ENCODE measurements around the gene SEC16A.

Gene SEC16A

DNA sequence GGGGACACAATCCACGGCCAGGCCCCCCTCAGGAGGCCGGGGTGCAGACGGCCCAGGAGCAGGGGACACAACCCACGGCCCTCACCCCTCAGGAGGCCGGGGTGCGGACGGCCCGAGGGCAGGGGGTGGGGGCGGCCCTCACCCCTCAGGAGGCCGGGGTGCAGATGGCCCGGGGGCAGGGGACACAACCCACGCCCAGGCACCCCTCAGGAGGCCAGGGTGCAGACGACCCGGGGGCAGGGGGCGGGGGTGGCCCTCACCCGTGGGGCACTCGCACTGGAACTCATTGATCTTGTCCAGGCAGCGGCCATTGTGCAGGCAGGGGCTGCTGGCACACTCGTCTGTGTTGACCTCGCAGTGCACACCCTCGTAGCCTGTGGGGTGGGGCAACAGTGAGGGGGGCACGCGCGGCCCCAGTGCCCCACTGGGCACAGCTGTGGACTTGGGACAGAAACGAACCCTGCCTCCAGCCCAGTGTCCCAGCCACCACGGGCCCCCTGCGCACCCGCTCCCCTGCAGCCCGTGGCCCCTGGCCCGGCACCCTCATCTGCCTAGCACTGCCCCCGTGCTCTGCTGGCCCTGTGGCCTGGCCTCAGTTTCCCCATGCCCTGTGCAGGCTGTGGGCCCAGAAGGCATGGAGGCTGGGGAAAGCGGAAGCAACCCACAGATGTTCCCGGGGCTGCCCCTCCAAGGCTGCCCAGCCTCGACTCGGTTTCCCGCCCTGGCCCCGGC lies 34.3 kb upstream of the SEC16A start:
- H3K79me2 ChIP-seq (ENCODE audit: control insufficient read depth, insufficient read depth, low read length, unreplicated experiment) = no peaks in the 10 kb centered on the region
- no peak overlapping the region for H3K27ac ChIP-seq (ENCODE audit: low read depth, low read length)
- H3K4me3 ChIP-seq (ENCODE audit: low read depth, low read length) = no peak overlapping the region
- no peak overlapping the region for H2AFZ ChIP-seq (ENCODE audit: low read length, unreplicated experiment)
- no peaks in the 10 kb centered on the region for H3K4me1 ChIP-seq (ENCODE audit: control insufficient read depth, insufficient read depth, low read length, unreplicated experiment)
- H3K36me3 ChIP-seq (ENCODE audit: insufficient read depth, low read length) = peaks cover 10% of the 10 kb centered on the region; the same call in 1 of the 2 replicates
- H3K27me3 ChIP-seq (ENCODE audit: insufficient read depth, low read length) = no peaks in the 10 kb centered on the region

DNA sequence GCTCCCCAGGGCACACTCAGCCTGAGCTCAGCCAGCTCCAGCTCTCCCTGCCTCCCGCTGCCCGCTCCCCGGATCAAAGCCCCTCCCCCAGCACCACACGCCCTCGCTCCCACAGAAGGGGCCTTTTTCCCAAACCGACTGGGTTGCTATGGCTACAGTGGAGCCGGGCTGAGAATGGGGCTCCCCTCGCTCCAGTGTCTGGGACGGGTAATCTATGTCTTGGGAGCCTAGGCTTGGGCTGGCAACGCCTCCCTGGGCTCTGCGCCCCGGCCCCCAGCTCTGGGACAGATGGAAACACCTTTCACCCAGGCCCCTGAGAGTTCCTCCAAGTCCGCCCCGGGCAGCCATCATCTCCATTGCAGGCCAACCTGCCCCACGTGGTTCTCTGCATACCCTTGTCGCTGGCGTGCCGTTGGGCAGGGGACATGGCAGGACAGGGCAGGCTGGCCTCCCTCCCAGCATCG lies 33.4 kb upstream of the SEC16A start:
- H3K79me2 ChIP-seq (ENCODE audit: control insufficient read depth, insufficient read depth, low read length, unreplicated experiment) = no peaks in the 10 kb centered on the region
- H3K36me3 ChIP-seq (ENCODE audit: insufficient read depth, low read length) = peaks cover 10% of the 10 kb centered on the region; the same call in 1 of the 2 replicates
- H3K4me3 ChIP-seq (ENCODE audit: low read depth, low read length) = no peak overlapping the region
- no peak overlapping the region for H2AFZ ChIP-seq (ENCODE audit: low read length, unreplicated experiment)
- H3K4me1 ChIP-seq (ENCODE audit: control insufficient read depth, insufficient read depth, low read length, unreplicated experiment) = no peaks in the 10 kb centered on the region
- H3K27me3 ChIP-seq (ENCODE audit: insufficient read depth, low read length) = no peaks in the 10 kb centered on the region
- no peak overlapping the region for H3K27ac ChIP-seq (ENCODE audit: low read depth, low read length)

DNA sequence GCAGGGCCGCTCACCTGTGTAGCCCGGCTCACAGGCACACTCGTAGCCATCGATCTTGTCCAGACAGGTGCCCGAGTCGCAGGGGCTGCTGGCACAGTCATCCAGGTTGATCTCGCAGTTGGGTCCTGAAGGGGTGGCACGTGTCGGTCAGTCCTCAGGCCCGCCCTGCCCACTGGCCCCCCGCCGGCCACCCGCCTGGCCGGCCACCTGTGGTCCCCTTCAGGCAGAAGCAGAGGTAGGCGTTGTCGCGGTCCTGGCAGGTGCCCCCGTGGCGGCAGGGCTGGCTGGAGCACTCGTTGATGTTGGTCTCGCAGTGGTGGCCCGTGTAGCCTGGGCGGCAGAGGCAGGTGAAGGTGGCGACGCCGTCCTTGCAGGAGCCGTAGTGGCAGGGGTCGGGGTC lies 32.4 kb upstream of the SEC16A start:
- Histone ChIP-seq H3K4me1 (ENCODE audit: control insufficient read depth, insufficient read depth, low read length, unreplicated experiment) (no peaks in the 10 kb centered on the region), H3K4me3 (ENCODE audit: low read depth, low read length) (no peak overlapping the region), H3K27ac (ENCODE audit: low read depth, low read length) (no peak overlapping the region), H3K27me3 (ENCODE audit: insufficient read depth, low read length) (no peaks in the 10 kb centered on the region), H3K36me3 (ENCODE audit: insufficient read depth, low read length) (peaks cover 10% of the 10 kb centered on the region; the same call in 1 of the 2 replicates), H2AFZ (ENCODE audit: low read length, unreplicated experiment) (no peak overlapping the region), H3K79me2 (ENCODE audit: control insufficient read depth, insufficient read depth, low read length, unreplicated experiment) (no peaks in the 10 kb centered on the region)

DNA sequence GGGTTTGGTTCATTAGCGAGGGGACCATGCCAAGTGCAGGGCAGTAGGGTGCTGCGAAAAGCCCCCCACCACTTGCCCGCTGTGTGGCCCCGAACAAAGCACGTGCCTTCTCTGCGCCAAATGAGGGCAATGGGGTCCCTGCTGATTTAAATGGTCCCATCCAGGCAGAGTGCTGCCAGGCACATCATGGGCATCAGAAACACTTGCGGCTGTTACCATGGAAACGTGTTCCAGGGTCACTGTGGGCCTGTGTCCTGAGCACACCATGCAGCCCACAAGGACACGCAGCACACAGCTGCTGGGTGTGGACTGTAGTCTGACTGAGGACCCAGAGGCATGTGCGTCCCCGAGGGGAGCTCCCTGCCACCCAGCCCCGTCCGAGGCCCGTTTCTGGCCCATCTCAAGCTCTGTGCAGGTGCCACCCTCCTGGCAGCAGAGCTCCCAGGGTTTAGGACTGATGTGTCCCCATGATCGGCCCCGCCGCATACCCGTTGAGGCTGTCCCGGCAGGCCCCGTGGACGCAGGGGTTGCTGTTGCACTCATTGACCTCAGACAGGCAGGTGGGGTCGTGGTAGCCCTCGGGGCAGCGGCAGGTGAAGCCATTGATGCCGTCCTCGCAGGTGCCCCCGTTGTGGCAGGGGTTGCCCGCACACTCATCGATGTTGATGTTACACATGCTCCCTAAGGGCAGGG lies 31.3 kb upstream of the SEC16A start:
- Histone ChIP-seq H3K79me2 (ENCODE audit: control insufficient read depth, insufficient read depth, low read length, unreplicated experiment) (no peaks in the 10 kb centered on the region), H3K27me3 (ENCODE audit: insufficient read depth, low read length) (no peaks in the 10 kb centered on the region), H3K4me1 (ENCODE audit: control insufficient read depth, insufficient read depth, low read length, unreplicated experiment) (no peaks in the 10 kb centered on the region), H3K27ac (ENCODE audit: low read depth, low read length) (no peak overlapping the region), H2AFZ (ENCODE audit: low read length, unreplicated experiment) (no peak overlapping the region), H3K36me3 (ENCODE audit: insufficient read depth, low read length) (peaks cover 10% of the 10 kb centered on the region; the same call in 1 of the 2 replicates), H3K4me3 (ENCODE audit: low read depth, low read length) (no peak overlapping the region)

DNA sequence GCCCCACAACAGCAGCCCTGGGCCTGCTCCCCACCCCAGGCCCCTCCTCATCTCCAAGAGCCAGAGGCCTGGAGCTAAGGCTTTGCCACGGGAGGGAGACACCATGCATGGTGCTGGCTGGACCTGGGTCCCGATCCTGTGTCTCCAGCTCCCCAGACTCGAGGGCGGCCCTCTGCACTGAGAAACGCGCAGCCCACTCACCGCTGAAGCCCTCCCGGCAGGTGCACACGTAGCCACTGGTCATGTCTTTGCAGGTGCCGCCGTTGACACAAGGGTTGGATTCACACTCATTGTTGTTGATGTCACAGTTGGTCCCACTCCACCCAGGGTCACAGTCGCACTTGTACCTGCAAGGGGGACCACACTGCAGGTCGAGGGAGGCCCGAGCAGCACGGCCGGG lies 30.4 kb upstream of the SEC16A start:
- H3K79me2 ChIP-seq (ENCODE audit: control insufficient read depth, insufficient read depth, low read length, unreplicated experiment) = no peaks in the 10 kb centered on the region
- no peaks in the 10 kb centered on the region for H3K4me1 ChIP-seq (ENCODE audit: control insufficient read depth, insufficient read depth, low read length, unreplicated experiment)
- no peak overlapping the region for H2AFZ ChIP-seq (ENCODE audit: low read length, unreplicated experiment)
- peaks cover 10% of the 10 kb centered on the region; the same call in 1 of the 2 replicates for H3K36me3 ChIP-seq (ENCODE audit: insufficient read depth, low read length)
- no peak overlapping the region for H3K4me3 ChIP-seq (ENCODE audit: low read depth, low read length)
- no peak overlapping the region for H3K27ac ChIP-seq (ENCODE audit: low read depth, low read length)
- no peaks in the 10 kb centered on the region for H3K27me3 ChIP-seq (ENCODE audit: insufficient read depth, low read length)

DNA sequence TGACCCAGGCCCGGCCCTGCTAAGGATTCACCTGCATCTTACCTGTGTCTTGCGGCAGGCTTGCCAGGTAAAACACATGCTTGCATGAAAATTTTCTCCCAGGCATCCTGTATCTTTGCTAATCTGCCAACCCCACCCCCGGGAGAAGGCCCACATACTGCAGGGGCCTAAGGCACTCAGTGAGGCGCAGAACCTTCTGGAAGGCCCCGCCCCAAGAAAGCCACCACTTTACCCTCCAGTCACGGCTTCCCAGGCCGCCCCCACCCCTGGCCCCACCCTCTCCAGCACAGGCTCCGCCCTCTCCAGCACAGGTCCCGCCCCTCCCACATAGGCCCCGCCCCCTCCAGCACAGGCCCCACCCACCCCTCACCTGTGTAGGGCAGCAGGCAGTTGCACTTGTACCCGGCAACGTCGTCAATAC lies 29.8 kb upstream of the SEC16A start:
- Histone ChIP-seq H2AFZ (ENCODE audit: low read length, unreplicated experiment) (no peak overlapping the region), H3K79me2 (ENCODE audit: control insufficient read depth, insufficient read depth, low read length, unreplicated experiment) (no peaks in the 10 kb centered on the region), H3K27me3 (ENCODE audit: insufficient read depth, low read length) (no peaks in the 10 kb centered on the region), H3K27ac (ENCODE audit: low read depth, low read length) (no peak overlapping the region), H3K36me3 (ENCODE audit: insufficient read depth, low read length) (peaks cover 10% of the 10 kb centered on the region; the same call in 1 of the 2 replicates), H3K4me3 (ENCODE audit: low read depth, low read length) (no peak overlapping the region), H3K4me1 (ENCODE audit: control insufficient read depth, insufficient read depth, low read length, unreplicated experiment) (no peaks in the 10 kb centered on the region)

DNA sequence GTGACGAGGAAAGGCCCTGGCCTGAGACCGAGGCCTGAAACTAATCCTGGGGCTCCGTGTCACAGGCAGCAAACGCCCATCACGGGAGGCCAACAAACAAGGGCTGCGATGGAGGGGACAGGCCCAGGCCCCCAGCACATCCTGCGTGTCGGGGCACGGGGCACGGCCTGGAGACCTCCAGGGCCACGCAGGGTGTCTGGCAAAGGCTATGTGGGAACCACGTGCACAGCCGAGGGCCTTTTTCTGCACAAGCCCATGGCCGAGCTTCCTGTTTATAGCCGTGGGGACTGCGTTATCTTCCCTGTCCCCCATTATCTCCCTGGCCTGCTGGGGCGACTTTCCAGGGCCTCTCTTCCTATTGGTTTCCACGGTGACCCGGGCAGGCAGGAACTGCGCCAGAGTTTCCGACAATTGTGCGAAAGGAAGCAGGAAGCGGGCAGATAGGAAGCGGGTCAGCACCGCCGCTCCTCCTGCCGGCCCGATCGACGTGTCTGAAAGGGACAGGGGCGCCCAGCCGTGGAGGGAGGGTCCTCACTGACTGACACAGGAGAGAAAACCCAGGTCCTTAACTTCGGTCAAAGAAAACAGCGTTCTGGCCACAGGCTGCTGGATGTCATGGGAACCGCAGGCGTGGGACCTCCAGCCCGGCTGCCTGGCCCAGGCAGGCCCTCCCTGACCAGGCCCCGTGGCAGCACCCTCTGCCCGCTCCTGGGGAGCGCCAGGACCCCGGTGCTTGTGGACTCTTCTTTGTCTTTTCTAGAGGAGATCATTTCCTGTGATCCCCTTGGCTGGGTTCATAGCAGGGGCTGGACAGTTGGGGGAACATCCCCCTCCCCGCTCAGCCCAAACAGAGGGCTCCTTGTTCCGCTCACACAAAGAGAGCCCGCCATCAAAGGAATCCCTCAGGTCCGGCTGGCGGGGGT lies 29.1 kb upstream of the SEC16A start:
- Histone ChIP-seq H3K4me3 (ENCODE audit: low read depth, low read length) (no peak overlapping the region), H3K27ac (ENCODE audit: low read depth, low read length) (no peak overlapping the region), H3K27me3 (ENCODE audit: insufficient read depth, low read length) (no peaks in the 10 kb centered on the region), H2AFZ (ENCODE audit: low read length, unreplicated experiment) (no peak overlapping the region), H3K36me3 (ENCODE audit: insufficient read depth, low read length) (peaks cover 10% of the 10 kb centered on the region; the same call in 1 of the 2 replicates), H3K4me1 (ENCODE audit: control insufficient read depth, insufficient read depth, low read length, unreplicated experiment) (no peaks in the 10 kb centered on the region), H3K79me2 (ENCODE audit: control insufficient read depth, insufficient read depth, low read length, unreplicated experiment) (no peaks in the 10 kb centered on the region)

DNA sequence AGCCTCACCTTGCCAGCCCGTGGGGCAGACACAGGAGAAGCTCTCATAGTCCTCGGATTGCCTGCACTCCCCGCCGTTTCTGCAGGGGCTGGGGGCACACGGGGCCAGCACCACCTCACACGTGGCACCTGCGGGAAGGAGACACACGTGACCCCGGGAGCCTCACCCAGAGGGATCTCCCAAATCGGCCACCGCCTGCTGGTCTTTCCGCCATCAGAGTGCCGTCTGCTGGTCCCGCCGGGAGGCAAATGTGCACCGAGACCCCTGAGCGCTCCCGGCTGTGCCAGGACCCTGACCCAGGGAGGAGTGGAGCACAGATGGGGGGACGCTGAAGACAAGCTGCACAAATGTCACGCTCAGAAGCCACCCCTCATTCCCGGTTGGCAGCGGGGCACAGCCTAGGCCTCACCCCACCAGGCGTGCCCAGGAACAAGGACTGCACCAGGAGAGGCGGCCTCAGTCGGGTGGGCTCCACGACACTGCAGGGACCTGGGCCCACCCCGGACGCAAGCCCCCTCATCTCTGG lies 28.4 kb upstream of the SEC16A start:
- H3K36me3 ChIP-seq (ENCODE audit: insufficient read depth, low read length) = peaks cover 10% of the 10 kb centered on the region; the same call in 1 of the 2 replicates
- H3K79me2 ChIP-seq (ENCODE audit: control insufficient read depth, insufficient read depth, low read length, unreplicated experiment) = no peaks in the 10 kb centered on the region
- no peak overlapping the region for H3K4me3 ChIP-seq (ENCODE audit: low read depth, low read length)
- no peak overlapping the region for H2AFZ ChIP-seq (ENCODE audit: low read length, unreplicated experiment)
- no peaks in the 10 kb centered on the region for H3K27me3 ChIP-seq (ENCODE audit: insufficient read depth, low read length)
- H3K4me1 ChIP-seq (ENCODE audit: control insufficient read depth, insufficient read depth, low read length, unreplicated experiment) = no peaks in the 10 kb centered on the region
- no peak overlapping the region for H3K27ac ChIP-seq (ENCODE audit: low read depth, low read length)

DNA sequence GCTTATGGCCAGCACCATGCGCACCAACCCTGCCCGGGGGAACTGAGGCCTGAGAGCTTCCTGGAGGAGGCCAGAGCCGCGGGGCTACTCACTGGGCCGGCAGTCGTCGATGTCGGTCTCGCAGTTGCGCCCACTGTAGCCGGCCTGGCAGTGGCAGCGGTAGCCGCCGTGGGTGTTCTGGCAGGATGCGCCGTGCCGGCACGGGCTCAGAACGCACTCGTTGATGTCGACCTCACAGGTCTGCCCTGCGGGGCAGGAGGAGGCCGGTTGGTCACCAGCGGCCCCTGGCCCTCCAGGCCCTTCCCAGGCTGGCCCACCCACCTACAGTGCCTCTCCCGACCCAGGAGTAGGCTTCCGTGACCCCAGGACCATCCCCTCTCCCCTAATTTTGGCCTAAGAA lies 27.7 kb upstream of the SEC16A start:
- H3K4me1 ChIP-seq (ENCODE audit: control insufficient read depth, insufficient read depth, low read length, unreplicated experiment) = no peaks in the 10 kb centered on the region

DNA sequence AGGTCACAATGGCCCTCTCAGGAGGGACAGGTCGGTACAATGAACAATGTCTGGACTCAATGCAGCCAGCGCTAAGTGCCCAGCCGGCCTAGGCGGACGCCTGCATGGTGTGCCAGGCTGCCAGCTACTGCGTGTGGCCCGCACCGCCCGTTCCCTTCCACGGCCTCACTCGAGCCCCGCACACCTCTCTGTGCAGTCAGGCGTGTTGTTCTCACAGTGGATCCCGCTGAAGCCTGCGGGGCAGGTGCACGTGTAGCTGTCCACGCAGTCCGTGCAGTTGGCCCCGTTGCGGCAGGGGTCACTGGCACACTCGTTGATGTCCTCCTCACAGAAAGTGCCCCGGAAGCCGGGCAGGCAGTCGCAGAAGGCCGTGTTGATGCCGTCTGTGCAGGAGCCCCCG lies 26.7 kb upstream of the SEC16A start:
- Histone ChIP-seq H2AFZ (ENCODE audit: low read length, unreplicated experiment) (no peak overlapping the region), H3K79me2 (ENCODE audit: control insufficient read depth, insufficient read depth, low read length, unreplicated experiment) (no peaks in the 10 kb centered on the region), H3K27me3 (ENCODE audit: insufficient read depth, low read length) (no peaks in the 10 kb centered on the region), H3K36me3 (ENCODE audit: insufficient read depth, low read length) (peaks cover 7% of the 10 kb centered on the region; the same call in 1 of the 2 replicates), H3K4me3 (ENCODE audit: low read depth, low read length) (no peak overlapping the region), H3K4me1 (ENCODE audit: control insufficient read depth, insufficient read depth, low read length, unreplicated experiment) (no peaks in the 10 kb centered on the region), H3K27ac (ENCODE audit: low read depth, low read length) (no peak overlapping the region)

More for the DNA sequence above, 27.7 kb upstream of the SEC16A start:
- Histone ChIP-seq H3K36me3 (ENCODE audit: insufficient read depth, low read length) (peaks cover 10% of the 10 kb centered on the region; the same call in 1 of the 2 replicates), H3K27me3 (ENCODE audit: insufficient read depth, low read length) (no peaks in the 10 kb centered on the region), H3K4me3 (ENCODE audit: low read depth, low read length) (no peak overlapping the region), H3K27ac (ENCODE audit: low read depth, low read length) (no peak overlapping the region), H3K79me2 (ENCODE audit: control insufficient read depth, insufficient read depth, low read length, unreplicated experiment) (no peaks in the 10 kb centered on the region), H2AFZ (ENCODE audit: low read length, unreplicated experiment) (no peak overlapping the region)

Measured in ACC112 (cell line).